Stimulated activated CD4-positive, alpha-beta T cell treated with anti-CD3 and anti-CD28 coated beads, Interleukin-1b, Interleukin-23, amount 100 ng/mL, for 48 hours (primary cell): ENCODE measurements around the gene RACGAP1.
A peak's percentile ranks its signal among the peaks of the same experiment; 100 is the strongest.
"Not testable (repeated sequence)": the region's sequence is repeated elsewhere in the genome, so short reads cannot be mapped to it uniquely, and the experiment has no call there.

Source experiments
- DNase-seq: peaks from one replicate; pipeline ENCODE4 v3.0.0-alpha.2; 2020

Gene RACGAP1

GRCh38 chr12:50055831-50056638 is 30.7 kb upstream of the RACGAP1 start:
- DNase-seq: peak; percentile 55

- no peak for DNase-seq
Observed at GRCh38 chr12:50053583-50053982, 28.3 kb upstream of the RACGAP1 start.

DNA sequence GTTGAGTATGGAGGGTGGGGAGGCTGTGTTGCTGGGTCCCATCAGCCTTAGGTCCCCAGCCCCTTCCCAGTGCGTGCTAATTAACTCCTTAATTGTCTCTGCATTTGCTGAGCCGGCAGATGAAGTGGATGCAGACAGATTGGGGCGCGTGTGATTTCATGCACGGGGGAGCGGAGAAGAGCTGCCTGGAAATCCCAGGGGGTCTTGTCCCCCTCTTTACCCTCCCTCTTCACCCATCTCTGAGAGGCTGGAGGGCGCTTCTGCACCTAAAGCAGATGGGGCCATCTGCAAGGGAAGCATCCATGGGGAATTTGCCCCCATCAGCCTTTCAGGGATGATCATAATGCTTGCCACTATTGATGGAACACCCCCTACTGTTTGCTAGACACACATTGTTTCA is 27.7 kb upstream of the RACGAP1 start:
- no peak for DNase-seq

DNA sequence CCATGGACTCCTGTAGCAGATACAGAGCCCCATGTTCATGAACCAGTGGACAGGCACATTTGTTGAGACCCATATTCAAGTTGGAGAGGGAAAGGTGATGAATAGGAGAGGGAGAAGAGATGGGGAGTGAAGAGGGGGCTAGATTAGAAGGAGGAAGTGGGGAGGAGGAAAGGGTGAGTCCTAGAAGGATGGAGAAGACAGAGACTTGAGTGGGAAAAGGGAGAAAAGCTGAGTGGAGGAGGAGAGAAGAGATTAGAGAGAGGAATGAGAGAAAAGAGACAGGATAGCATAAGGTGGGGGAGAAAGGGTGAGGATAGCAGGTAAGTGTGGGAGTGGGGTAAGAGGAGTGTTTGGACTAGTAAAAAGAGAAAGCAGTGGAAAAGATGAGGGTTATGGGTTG is 27.2 kb upstream of the RACGAP1 start:
- no peak for DNase-seq

DNA sequence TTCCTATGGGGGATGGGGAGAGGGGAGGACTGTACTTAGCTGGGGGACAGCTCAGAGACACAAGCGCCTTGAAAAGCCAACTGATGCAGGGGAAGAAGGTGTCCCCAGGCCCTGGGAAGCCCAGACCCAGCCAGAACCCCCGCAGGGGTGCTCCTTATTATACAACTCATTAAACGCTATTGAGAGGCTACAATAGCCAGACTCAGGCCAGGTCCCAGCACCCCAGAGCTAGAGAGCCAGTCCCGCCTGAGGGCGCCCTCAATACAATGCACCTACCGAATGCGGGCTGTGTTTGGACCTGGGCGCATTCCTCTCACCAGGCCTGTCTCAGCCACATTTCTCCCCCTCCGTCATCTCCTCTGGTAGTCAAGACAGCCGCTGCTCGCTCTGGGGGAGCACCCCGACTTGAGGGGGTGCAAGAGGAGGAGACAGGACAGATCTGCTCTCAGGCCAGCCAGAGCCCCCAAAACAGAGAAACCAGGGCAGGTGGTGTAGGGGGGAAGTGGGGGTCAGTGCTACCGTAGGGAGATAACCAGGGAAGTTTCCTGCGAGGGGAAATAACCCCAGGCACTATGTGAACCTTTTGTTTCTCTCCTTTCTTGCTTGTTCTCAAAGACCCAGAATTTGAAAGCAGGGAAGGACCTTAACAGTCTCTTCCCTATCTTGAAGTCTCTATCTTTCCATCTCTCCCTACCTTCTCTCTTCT is 26.0 kb upstream of the RACGAP1 start:
- DNase-seq: no peak

DNA sequence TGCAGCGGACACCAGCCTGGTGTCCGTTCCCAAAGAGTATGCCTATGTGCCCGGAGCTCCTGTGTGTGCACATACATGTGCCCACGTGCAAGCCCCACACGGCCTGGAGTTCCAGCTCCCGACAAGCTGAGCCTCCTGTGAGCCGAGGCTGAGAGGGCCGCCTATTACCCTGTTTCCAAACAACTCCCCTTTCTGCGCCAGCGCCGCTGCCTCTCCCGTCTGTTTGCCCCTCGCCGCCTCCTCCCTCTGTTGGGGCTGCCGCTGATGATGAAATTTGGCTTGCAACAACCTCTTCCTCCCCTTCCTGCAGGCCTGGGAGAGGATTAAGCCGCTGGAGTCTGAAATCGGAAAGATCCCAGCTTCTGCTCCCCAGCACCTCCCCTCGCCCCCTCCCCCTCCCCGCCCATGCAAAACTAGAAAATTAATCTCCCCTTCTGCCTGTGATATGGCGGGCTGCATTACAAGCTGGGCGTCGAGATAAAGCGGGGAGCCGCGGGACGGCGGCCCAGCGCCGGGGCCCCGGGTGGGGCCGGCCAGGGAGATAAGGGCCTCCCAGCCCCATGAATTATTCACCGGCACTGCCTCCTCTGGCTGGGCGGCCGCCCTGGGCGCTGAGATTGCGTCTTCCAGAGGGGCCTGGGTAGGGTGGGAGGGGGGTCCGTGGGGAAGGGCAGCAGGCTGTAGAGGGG is 25.3 kb upstream of the RACGAP1 start:
- no peak for DNase-seq

DNA sequence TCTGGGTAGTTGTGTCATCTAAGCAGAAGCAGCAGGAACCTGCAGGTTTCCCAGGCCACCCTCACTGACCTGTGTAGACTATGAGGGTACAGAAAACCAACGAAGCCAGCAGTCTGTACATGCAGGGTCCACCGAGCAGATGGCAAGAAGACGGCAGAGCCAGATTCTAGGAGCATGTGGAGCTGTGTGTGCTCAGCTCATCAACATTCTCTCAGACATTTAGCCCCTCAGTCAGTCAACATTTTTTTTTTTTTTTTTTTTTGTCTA is 24.8 kb upstream of the RACGAP1 start:
- no peak for DNase-seq

DNA sequence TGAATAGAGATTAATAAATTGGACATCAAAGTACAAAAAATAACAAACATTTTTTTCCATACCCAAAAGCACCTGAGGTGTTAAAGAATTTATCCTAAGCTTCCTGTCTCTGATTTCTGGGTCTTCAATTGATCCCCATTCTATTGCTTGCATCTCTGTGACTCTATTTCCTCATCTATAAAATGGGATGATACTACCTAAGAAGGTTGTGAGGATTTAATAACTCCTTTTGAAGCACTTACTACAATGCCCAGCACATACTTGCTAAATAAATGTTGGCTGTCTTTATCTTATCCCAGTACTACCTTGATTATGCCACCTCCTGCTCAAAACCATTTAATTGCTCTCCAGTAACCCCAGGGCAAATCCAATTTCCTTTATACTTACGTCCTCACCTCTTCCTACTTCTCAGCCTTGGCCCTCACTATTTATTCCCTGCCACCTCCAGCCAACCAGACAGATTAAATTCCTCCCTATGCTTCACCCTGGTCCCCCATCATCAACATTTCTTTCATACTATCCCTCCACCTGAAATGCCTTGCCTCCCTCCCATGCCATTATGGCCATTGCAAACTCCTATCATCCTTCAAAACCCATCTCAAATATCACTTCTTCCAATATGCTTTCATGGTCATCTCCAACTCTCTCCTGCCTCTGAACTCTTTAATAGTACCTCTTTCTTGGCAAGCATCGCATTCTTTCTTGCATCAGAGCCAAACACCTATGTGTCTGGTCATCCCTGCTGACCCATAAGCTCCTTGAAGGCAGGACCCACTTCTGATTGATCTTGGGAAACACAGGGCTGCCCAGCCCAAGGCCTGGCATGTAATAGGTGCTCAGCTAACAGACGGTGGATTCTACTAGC is 24.2 kb upstream of the RACGAP1 start:
- no peak for DNase-seq

DNA sequence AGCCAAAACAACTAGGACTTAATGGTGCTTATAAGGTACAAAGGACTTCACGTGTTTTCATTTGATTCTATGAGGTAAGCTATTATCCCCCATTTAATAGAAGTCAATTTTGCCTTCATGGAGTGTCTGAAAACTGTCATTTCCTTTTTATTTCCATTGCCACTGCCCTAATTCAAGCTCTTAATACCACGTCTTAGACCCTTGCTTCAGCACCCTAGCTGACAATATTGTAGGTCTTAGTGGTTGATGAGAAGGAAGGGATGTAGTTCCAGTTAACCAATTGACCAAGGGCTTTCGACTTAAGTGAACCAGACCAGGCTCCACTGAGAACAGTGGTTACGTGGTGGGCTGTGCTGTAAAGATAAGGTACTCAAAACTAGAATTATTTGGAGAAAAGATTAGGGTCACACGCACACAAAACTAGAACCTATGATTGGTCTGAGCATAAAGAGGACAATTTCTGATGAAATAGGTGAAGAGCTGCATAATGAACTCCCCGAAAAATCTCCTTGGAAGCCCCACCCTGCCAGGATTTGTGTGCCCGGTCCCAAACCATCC is 22.5 kb upstream of the RACGAP1 start:
- no peak for DNase-seq

- no peak for DNase-seq
Observed at GRCh38 chr12:50043854-50044253, 18.6 kb upstream of the RACGAP1 start.

GRCh38 chr12:50043308-50043707 is 18.0 kb upstream of the RACGAP1 start:
- no peak for DNase-seq

GRCh38 chr12:50042693-50043092 is 17.4 kb upstream of the RACGAP1 start:
- DNase-seq: no peak

GRCh38 chr12:50041962-50042361 is 16.7 kb upstream of the RACGAP1 start:
- DNase-seq: no peak

DNA sequence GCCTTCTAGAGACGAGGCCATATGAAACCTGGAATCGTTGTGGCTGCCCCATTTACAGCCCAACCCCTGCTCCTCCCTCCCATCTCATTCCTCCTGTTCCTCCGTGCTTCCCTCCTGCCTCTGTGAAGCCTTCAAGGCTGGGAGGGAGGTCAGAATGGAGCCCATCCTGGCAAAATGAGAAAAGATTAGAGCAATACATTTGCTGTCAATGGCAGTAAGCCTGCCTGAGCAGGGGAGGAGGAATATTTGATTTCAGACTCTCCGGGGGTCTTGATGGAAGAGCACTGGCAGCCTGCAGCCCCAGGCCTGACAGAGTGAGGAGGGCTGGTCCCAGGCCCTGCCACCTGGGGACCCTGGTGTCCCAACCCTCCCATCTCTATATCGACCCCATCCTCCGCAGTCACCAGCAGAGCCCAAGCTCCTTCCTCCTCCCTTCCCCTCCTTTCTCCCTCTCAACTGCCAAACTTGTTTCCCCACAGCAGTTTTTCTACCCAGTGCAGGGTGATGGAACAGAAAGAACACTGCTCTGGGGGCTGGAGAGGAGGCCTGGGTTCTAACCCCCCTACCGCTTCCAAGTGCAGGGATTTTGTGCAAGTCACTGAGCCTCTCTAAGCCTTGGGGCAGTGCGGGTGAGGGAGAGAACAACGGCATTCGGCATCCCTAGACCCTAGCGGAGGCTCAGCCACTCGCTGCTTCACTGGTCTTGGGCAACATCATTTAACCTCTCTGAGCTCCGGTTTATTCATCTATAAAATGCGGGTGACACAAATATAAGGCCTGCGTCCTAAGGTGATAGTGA is 16.0 kb upstream of the RACGAP1 start:
- DNase-seq: no peak

DNA sequence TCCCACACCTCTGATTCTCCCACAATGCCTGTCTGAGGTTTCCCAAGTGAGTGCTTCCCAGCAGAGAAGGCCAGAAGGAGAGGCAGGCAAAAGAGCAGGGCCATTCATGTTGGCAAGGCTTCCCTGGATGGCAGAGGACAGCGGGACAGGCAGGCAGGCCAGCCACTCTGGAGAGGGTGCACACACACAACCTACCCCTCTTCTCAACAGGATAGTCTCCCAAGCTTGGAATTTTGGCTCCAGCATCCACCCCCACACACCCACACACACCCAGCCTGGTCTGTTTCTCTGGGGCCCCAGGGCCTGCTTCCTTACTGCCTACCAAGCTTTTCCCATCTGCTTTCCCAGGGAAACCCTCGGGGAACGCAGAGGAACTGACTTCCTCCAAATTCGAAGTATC is 15.4 kb upstream of the RACGAP1 start:
- DNase-seq: no peak

GRCh38 chr12:50039151-50039835 is 14.0 kb upstream of the RACGAP1 start:
- DNase-seq: peak; percentile 87

DNA sequence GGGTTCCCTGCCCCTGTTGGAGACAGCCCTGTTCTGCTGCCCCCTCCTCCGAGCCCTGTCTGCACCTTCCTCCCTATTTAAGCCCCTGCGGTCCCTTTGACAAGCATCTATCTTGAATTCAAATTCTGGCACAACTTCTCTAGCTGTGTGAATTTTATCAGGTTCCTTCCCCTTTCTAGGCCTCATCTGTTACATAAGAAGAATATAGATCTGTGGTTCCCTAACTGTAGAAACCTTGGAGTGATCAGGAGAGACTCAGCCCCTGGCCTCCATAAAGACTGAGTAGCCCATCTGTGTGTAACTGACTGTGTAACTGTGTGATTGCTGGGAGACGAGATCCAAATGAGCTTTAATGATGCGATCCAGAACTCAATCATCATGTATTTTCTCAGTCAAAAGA is 13.0 kb upstream of the RACGAP1 start:
- DNase-seq: no peak

- no peak for DNase-seq
Observed at GRCh38 chr12:50032854-50033581, 7.7 kb upstream of the RACGAP1 start.

GRCh38 chr12:50032515-50032853 is 7.2 kb upstream of the RACGAP1 start:
- no peak for DNase-seq

DNA sequence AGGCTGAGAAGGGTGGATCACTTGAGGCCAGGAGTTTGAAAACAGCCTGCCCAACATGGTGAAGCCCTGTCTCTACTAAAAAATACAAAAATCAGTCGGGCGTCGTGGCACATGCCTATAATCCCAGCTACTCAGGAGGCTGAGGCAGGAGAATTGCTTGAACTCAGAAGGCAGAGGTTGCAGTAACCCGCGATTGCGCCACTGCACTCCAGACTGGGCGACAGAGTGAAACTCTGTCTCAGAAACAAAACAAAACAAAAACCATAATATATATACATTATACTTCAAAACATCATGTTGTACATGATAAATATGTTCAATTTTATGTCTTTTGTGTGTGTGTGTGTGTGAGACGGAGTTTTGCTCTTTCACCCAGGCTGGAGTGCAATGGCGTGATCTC is 5.2 kb upstream of the RACGAP1 start:
- not testable (repeated sequence) for DNase-seq

- no peak for DNase-seq
Observed at GRCh38 chr12:50026691-50027090, 1.4 kb upstream of the RACGAP1 start.
